H1 (cell line): ENCODE measurements around the gene ST6GALNAC5. TPM values are rescaled to one million over a fixed set of nuclear protein-coding genes. Genes with fewer than 3 reads are reported as not detected.

Experiments used
- CTCF ChIA-PET: fragments of 300-600 bp; sonication (Branson Sonifier 250); formaldehyde crosslinking; loops from one replicate; lab custom pipeline; 2021; ENCODE audit not compliant: partially characterized antibody; lab: Charles Lee
- POLR2A ChIA-PET: fragments of 300-600 bp; sonication (Branson Sonifier 250); formaldehyde crosslinking; loops from one replicate; lab custom pipeline; 2021; ENCODE audit warnings: inconsistent platforms; ENCODE audit not compliant: partially characterized antibody; lab: Charles Lee
- DNase-seq, 2 experiments: peaks; one replicate each; pipeline versions ENCODE4 v3.0.0 to v3.0.0-alpha.2; 2010 to 2022; ENCODE audit warnings: low spot score in 2 of 2, low read depth in 1 of 2, mixed read lengths in 1 of 2
- FAIRE-seq: peaks from 2 replicates; lab custom pipeline; 2011; peaks lifted over from hg19 to GRCh38; lab: Jason Lieb, UNC
- H2AFZ ChIP-seq: 2 replicates; pipeline ENCODE4 v1.8.1; 2012; ENCODE audit warnings: low read length, inconsistent platforms
- H2AK5ac ChIP-seq: 2 replicates; pipeline ENCODE4 v1.6.1; 2013; ENCODE audit warnings: low read depth, low read length
- H2BK120ac ChIP-seq: replicated peaks from 2 replicates; pipeline ENCODE3; 2013; ENCODE audit warnings: low read depth, low read length, inconsistent platforms
- H2BK12ac ChIP-seq: 2 replicates; pipeline ENCODE4 v1.6.1; 2013; ENCODE audit warnings: low read depth, low read length
- H2BK15ac ChIP-seq: 2 replicates; pipeline ENCODE4 v1.6.1; 2013; ENCODE audit warnings: low read length
- H2BK20ac ChIP-seq: 2 replicates; pipeline ENCODE4 v1.6.1; 2013; ENCODE audit warnings: low read length
- H2BK5ac ChIP-seq: 2 replicates; pipeline ENCODE4 v1.6.1; 2013; ENCODE audit warnings: low read depth, low read length
- H3K14ac ChIP-seq: 2 replicates; pipeline ENCODE4 v1.6.1; 2013; ENCODE audit warnings: inconsistent platforms; ENCODE audit not compliant: insufficient read length
- H3K18ac ChIP-seq: 2 replicates; pipeline ENCODE4 v1.6.1; 2013; ENCODE audit warnings: low read length; ENCODE audit errors: extremely low read depth
- H3K23ac ChIP-seq: 2 replicates; pipeline ENCODE4 v1.6.1; 2013; ENCODE audit warnings: inconsistent platforms; ENCODE audit not compliant: insufficient read length
- H3K23me2 ChIP-seq: 2 replicates; pipeline ENCODE4 v1.6.1; 2013; ENCODE audit warnings: low read depth, low read length
- H3K27ac ChIP-seq: 2 replicates; pipeline ENCODE4 v1.6.1; 2011; ENCODE audit warnings: low read depth, low read length, inconsistent platforms
- H3K27me3 ChIP-seq, 4 experiments: replicated peaks in 1 of 4; 1 replicate in 1 of 4; 2 replicates in 3 of 4; pipeline versions ENCODE4 v1.6.1 to v1.8.1; 2011 to 2013; ENCODE audit warnings: low read length in 3 of 4, mild to moderate bottlenecking in 3 of 4, inconsistent platforms in 2 of 4, mixed read lengths in 2 of 4, moderate library complexity in 1 of 4; ENCODE audit not compliant: control insufficient read depth in 3 of 4, insufficient read depth in 3 of 4; ENCODE audit errors: extremely low read depth in 1 of 4
- H3K36me3 ChIP-seq, 4 experiments: 2 replicates each; pipeline versions ENCODE4 v1.6.1 to v1.8.1; 2011 to 2013; ENCODE audit warnings: mild to moderate bottlenecking in 4 of 4, low read length in 3 of 4, moderate library complexity in 2 of 4, control low read depth in 1 of 4, inconsistent platforms in 1 of 4; ENCODE audit not compliant: insufficient read depth in 4 of 4, control insufficient read depth in 2 of 4
- H3K4ac ChIP-seq: replicated peaks from 2 replicates; pipeline ENCODE3; 2013; ENCODE audit warnings: low read length, low read depth, mixed read lengths, inconsistent platforms; ENCODE audit not compliant: insufficient read length
- H3K4me1 ChIP-seq, 4 experiments: replicated peaks in 1 of 4; 1 replicate in 1 of 4; 2 replicates in 3 of 4; pipeline versions ENCODE4 v1.6.1 to v1.8.1; 2011 to 2013; ENCODE audit warnings: low read length in 3 of 4, inconsistent platforms in 2 of 4, mixed read lengths in 1 of 4; ENCODE audit not compliant: insufficient read depth in 4 of 4, control insufficient read depth in 3 of 4
- H3K4me2 ChIP-seq, 2 experiments: 2 replicates each; pipeline versions ENCODE4 v1.6.1 to v1.8.1; 2011 to 2013; ENCODE audit warnings: low read depth in 2 of 2, low read length in 2 of 2, control low read depth in 1 of 2, inconsistent platforms in 1 of 2, mild to moderate bottlenecking in 1 of 2; ENCODE audit not compliant: insufficient read depth in 1 of 2
- H3K4me3 ChIP-seq, 4 experiments: fragments of 200-600, 300-600 bp in 1 of 4; sonication (generic), shearing (Covaris generic), sonication (Bioruptor Twin) in 1 of 4; 2 replicates each; pipeline versions ENCODE4 v1.5.1 to v1.8.1; 2011 to 2016; ENCODE audit warnings: low read length in 4 of 4, low read depth in 3 of 4, control low read depth in 2 of 4, inconsistent platforms in 2 of 4, mild to moderate bottlenecking in 2 of 4, mixed read lengths in 1 of 4, moderate library complexity in 1 of 4; ENCODE audit not compliant: insufficient read depth in 2 of 4; ENCODE audit errors: extremely low read depth in 1 of 4
- H3K56ac ChIP-seq: replicated peaks from 2 replicates; pipeline ENCODE3; 2013; ENCODE audit warnings: low read depth, mild to moderate bottlenecking, mixed read lengths, low read length, inconsistent platforms; ENCODE audit not compliant: insufficient read length
- H3K79me1 ChIP-seq: 2 replicates; pipeline ENCODE4 v1.6.1; 2013; ENCODE audit warnings: low read depth, low read length, control low read depth
- H3K79me2 ChIP-seq, 2 experiments: 2 replicates each; pipeline versions ENCODE4 v1.6.1 to v1.8.1; 2012 to 2013; ENCODE audit warnings: low read length in 2 of 2, mild to moderate bottlenecking in 2 of 2, inconsistent platforms in 1 of 2; ENCODE audit not compliant: insufficient read depth in 2 of 2, control insufficient read depth in 1 of 2
- H3K9ac ChIP-seq, 4 experiments: replicated peaks in 1 of 4; 1 replicate in 1 of 4; 2 replicates in 3 of 4; pipeline versions ENCODE4 v1.6.1 to v1.8.1; 2011 to 2013; ENCODE audit warnings: low read depth in 3 of 4, low read length in 3 of 4, control low read depth in 2 of 4, mild to moderate bottlenecking in 2 of 4, moderate library complexity in 2 of 4, inconsistent platforms in 1 of 4; ENCODE audit errors: extremely low read depth in 1 of 4
- H3K9me3 ChIP-seq, 2 experiments: 2 replicates each; pipeline versions ENCODE4 v1.6.1 to v1.8.1; 2012 to 2013; ENCODE audit warnings: mild to moderate bottlenecking in 2 of 2, moderate library complexity in 2 of 2, control low read depth in 1 of 2, inconsistent platforms in 1 of 2, low read depth in 1 of 2, low read length in 1 of 2, mixed read lengths in 1 of 2; ENCODE audit not compliant: insufficient read depth in 2 of 2
- H4K20me1 ChIP-seq, 2 experiments: replicated peaks in 1 of 2; 2 replicates each; pipeline versions ENCODE3 to v1.8.1; 2011 to 2013; ENCODE audit warnings: inconsistent platforms in 2 of 2, low read length in 2 of 2, mild to moderate bottlenecking in 1 of 2; ENCODE audit not compliant: insufficient read depth in 2 of 2, control insufficient read depth in 1 of 2
- H4K5ac ChIP-seq: 2 replicates; pipeline ENCODE4 v1.6.1; 2013; ENCODE audit warnings: low read length, low read depth, mixed read lengths, inconsistent platforms; ENCODE audit not compliant: insufficient read length
- H4K8ac ChIP-seq: 2 replicates; pipeline ENCODE4 v1.8.0; 2013; ENCODE audit warnings: mild to moderate bottlenecking, moderate library complexity, low read length, inconsistent platforms; ENCODE audit not compliant: insufficient read depth; ENCODE audit errors: extremely low read depth
- H4K91ac ChIP-seq: replicated peaks from 2 replicates; pipeline ENCODE3; 2013; ENCODE audit warnings: low read length, mixed read lengths, inconsistent platforms; ENCODE audit not compliant: insufficient read length
- CHD2 ChIP-seq: IDR thresholded peaks from 2 replicates; pipeline ENCODE4 v1.6.1; 2012; ENCODE audit warnings: low read length, improper control_type of control experiment
- EZH2 ChIP-seq: fragments of 200-600 bp; sonication (generic); IDR thresholded peaks from 2 replicates; pipeline ENCODE4 v1.7.1; 2012; ENCODE audit warnings: low read depth, mild to moderate bottlenecking, moderate library complexity, low read length, inconsistent platforms; ENCODE audit not compliant: severe bottlenecking
- KDM1A ChIP-seq: fragments of 200-600, 300-600 bp; sonication (generic); IDR thresholded peaks from 2 replicates; pipeline ENCODE4 v1.7.1; 2016; ENCODE audit warnings: mild to moderate bottlenecking, low read length, borderline replicate concordance
- POU5F1 ChIP-seq: IDR thresholded peaks from 2 replicates; pipeline ENCODE4 v1.6.1; 2011; ENCODE audit warnings: low read depth, mild to moderate bottlenecking, low read length, moderate library complexity
- SP2 ChIP-seq: IDR thresholded peaks from 2 replicates; pipeline ENCODE4 v1.6.1; 2012; ENCODE audit warnings: mild to moderate bottlenecking, low read length, inconsistent platforms
- SRF ChIP-seq: IDR thresholded peaks from 2 replicates; pipeline ENCODE4 v1.6.1; 2011; ENCODE audit warnings: mild to moderate bottlenecking, low read depth, low read length, moderate library complexity
- WGBS, 2 experiments: shearing (Covaris generic) in 1 of 2; methylation state at CpG; one replicate each; pipeline versions ENCODE4 v1.1.6 to v1.1.7; 2013 to 2015; ENCODE audit warnings: low lambda C conversion rate in 2 of 2, mixed read lengths in 2 of 2, inconsistent platforms in 1 of 2, low coverage in 1 of 2, missing lambda C conversion rate in 1 of 2; ENCODE audit not compliant: insufficient replicate concordance in 2 of 2, insufficient coverage in 1 of 2, insufficient read length in 1 of 2; ENCODE audit errors: extremely low coverage in 1 of 2, missing lambda C conversion rate in 1 of 2; 5-methylcytosine and 5-hydroxymethylcytosine counted together
- polyA plus RNA-seq, 7 experiments: library from polyadenylated mRNA; depleted of rRNA in 3 of 7; stranded (reverse) in 5 of 7; unstranded in 2 of 7; fragments of >200 nt in 5 of 7; fragments of 200-250 nt in 2 of 7; gene quantifications; 1 replicate in 5 of 7; 2 replicates in 1 of 7; 4 replicates in 1 of 7; pipeline versions ENCODE4 v1.2.1 to v1.2.3, GENCODE V29; 2011 to 2013; ENCODE audit warnings: missing spikeins in 2 of 7, mixed read lengths in 2 of 7
- total RNA-seq: library from RNA; stranded (reverse); fragmentation: NEBNext Ultra II Directional; extraction: Animal tissue kit (Norgen Biotek cat#: 25700); gene quantifications from 2 replicates; pipeline ENCODE4 v1.2.1, GENCODE V29; 2021

The ST6GALNAC5 gene
- total and polyA plus RNA-seq, 2 of the 8 experiments (the other 6 are each of a cell fraction or from before 2014, with no cell fraction given), result 6.2 to 7.3 TPM

DNA sequence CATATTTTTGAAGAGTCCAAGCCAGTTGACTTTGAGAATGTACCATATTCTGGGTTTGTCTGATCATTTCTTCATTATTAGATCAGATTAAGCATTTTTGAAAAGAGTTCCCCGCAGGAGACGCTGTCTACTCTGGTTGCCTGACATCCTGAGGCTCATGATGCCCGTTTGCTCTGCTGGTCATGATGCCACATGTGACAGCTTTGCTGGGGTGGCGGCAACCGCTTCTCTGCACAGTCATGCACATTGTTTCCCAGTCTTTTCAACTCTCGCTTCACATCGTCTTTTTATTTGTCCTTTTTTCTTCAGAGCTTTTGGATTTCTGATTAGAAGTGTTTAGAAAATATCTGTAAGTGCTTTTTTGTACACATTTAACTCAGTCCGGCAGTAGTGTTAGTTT lies 90.7 kb downstream of the ST6GALNAC5 start:
- H3K4me1 ChIP-seq, result peaks cover 0 to 3% (median 1%) of the 10 kb centered on the region in 4 experiments; a peak in 3 of 7 replicates
- H3K14ac ChIP-seq, result no peak overlapping the region
- no peak overlapping the region for H4K5ac ChIP-seq
- H3K4ac ChIP-seq, result no peak overlapping the region
- no peaks in the 10 kb centered on the region for H3K27me3 ChIP-seq
- no peak overlapping the region for H4K8ac ChIP-seq
- H3K79me2 ChIP-seq, result no peaks in the 10 kb centered on the region
- H3K23ac ChIP-seq, result no peak overlapping the region
- no peak overlapping the region for H3K56ac ChIP-seq
- H3K79me1 ChIP-seq, result no peaks in the 10 kb centered on the region
- H4K20me1 ChIP-seq, result no peaks in the 10 kb centered on the region
- H2AFZ ChIP-seq, result no peak overlapping the region
- H3K4me3 ChIP-seq, result no peak overlapping the region
- H3K36me3 ChIP-seq, result no peaks in the 10 kb centered on the region
- H2AK5ac ChIP-seq, result no peak overlapping the region
- ChIA-PET POLR2A (no interaction called here), CTCF (interaction anchor here (0.6 to 1.4 kb wide), 2 partner anchors 10 kb away, joined by 3 read pairs; no protein-coding TSS in a partner anchor)
- WGBS, 2 experiments, result 85% methylated on average over 8 of the region's 8 CpGs; no CpG with 5 or more reads in 1 of the 2 experiments
- H2BK15ac ChIP-seq, result no peak overlapping the region
- H2BK12ac ChIP-seq, result no peak overlapping the region
- H3K23me2 ChIP-seq, result no peaks in the 10 kb centered on the region
- H2BK20ac ChIP-seq, result no peak overlapping the region
- no peak overlapping the region for H3K18ac ChIP-seq
- no peak overlapping the region for H3K27ac ChIP-seq
- no peak overlapping the region for H3K4me2 ChIP-seq
- no peak overlapping the region for H3K9ac ChIP-seq
- FAIRE-seq (no peak), DNase-seq (no peak)
- no peaks in the 10 kb centered on the region for H3K9me3 ChIP-seq
- H4K91ac ChIP-seq, result no peak overlapping the region
- no peak overlapping the region for H2BK120ac ChIP-seq
- H2BK5ac ChIP-seq, result no peak overlapping the region
- no peak for TF ChIP-seq SRF
- TF ChIP-seq KDM1A, result no peak
- TF ChIP-seq POU5F1, result no peak
- no peak for TF ChIP-seq EZH2
- TF ChIP-seq SP2, result no peak
- no peak for TF ChIP-seq CHD2
